GM23338 (cell line): ENCODE measurements around the gene TNS1. TPM values are rescaled to one million over a fixed set of nuclear protein-coding genes. Genes with fewer than 3 reads are reported as not detected.

Experiments
- ATAC-seq: fragments of 200-7000 bp; cut with Tn5 transposase; 3 replicates; pipeline ENCODE4 v1.9.1; 2020
- DNase-seq: peaks from one replicate; pipeline ENCODE4 v3.0.0-alpha.2; 2015; ENCODE audit warnings: low spot score
- H2AFZ ChIP-seq: fragments of 200-600 bp; sonication (generic); 2 replicates; pipeline ENCODE4 v1.8.0; 2016; ENCODE audit warnings: antibody characterized with exemption, mild to moderate bottlenecking, moderate library complexity
- H3F3A ChIP-seq: fragments of 200-600 bp; sonication (generic); replicated peaks from 2 replicates; pipeline ENCODE4 v1.8.0; 2017; ENCODE audit warnings: antibody characterized with exemption, mixed run types, low read depth
- H3K27ac ChIP-seq: fragments of 200-600 bp; sonication (generic); 2 replicates; pipeline ENCODE4 v1.6.1; 2016; ENCODE audit warnings: low read depth
- H3K27me3 ChIP-seq: fragments of 200-600 bp; sonication (generic); 2 replicates; pipeline ENCODE4 v1.8.0; 2016; ENCODE audit warnings: mild to moderate bottlenecking, mixed run types, moderate library complexity; ENCODE audit not compliant: insufficient read depth
- H3K36me3 ChIP-seq: fragments of 200-600 bp; sonication (generic); 2 replicates; pipeline ENCODE4 v1.8.0; 2016; ENCODE audit warnings: mild to moderate bottlenecking; ENCODE audit not compliant: insufficient read depth
- H3K4me1 ChIP-seq: fragments of 200-600 bp; sonication (generic); 2 replicates; pipeline ENCODE4 v1.8.0; 2016; ENCODE audit warnings: mild to moderate bottlenecking, moderate library complexity; ENCODE audit not compliant: insufficient read depth
- H3K4me2 ChIP-seq: fragments of 200-600 bp; sonication (generic); 2 replicates; pipeline ENCODE4 v1.7.1; 2017; ENCODE audit warnings: mixed run types
- H3K4me3 ChIP-seq: fragments of 200-600 bp; sonication (generic); 2 replicates; pipeline ENCODE4 v1.6.1; 2016; ENCODE audit warnings: mixed run types
- H3K79me2 ChIP-seq: fragments of 200-600 bp; sonication (generic); replicated peaks from 2 replicates; pipeline ENCODE4 v1.8.0; 2017; ENCODE audit warnings: mild to moderate bottlenecking; ENCODE audit not compliant: insufficient read depth
- H3K9me2 ChIP-seq: fragments of 200-600 bp; sonication (generic); 2 replicates; pipeline ENCODE4 v1.8.0; 2017; ENCODE audit not compliant: insufficient read depth
- H4K20me1 ChIP-seq: fragments of 200-600 bp; sonication (generic); replicated peaks from 2 replicates; pipeline ENCODE4 v1.8.0; 2017; ENCODE audit warnings: mild to moderate bottlenecking; ENCODE audit not compliant: insufficient read depth
- H3K27ac Mint-ChIP-seq: 2 replicates; pipeline ENCODE4 v1.8.0; 2020; ENCODE audit warnings: inconsistent platforms, mild to moderate bottlenecking, moderate library complexity, mixed read lengths
- H3K27me3 Mint-ChIP-seq: 3 replicates; pipeline ENCODE4 v1.8.0; 2022; ENCODE audit warnings: low read depth, mild to moderate bottlenecking, moderate library complexity, mixed read lengths, inconsistent platforms; ENCODE audit not compliant: insufficient read depth, poor library complexity
- H3K36me3 Mint-ChIP-seq: 3 replicates; pipeline ENCODE4 v1.8.0; 2021; ENCODE audit warnings: low read depth, mild to moderate bottlenecking, inconsistent platforms, moderate library complexity, mixed read lengths
- H3K4me1 Mint-ChIP-seq: 3 replicates; pipeline ENCODE4 v1.8.0; 2020; ENCODE audit warnings: mild to moderate bottlenecking, inconsistent platforms, mixed read lengths
- H3K4me3 Mint-ChIP-seq: 3 replicates; pipeline ENCODE4 v1.8.0; 2021; ENCODE audit warnings: moderate library complexity, mild to moderate bottlenecking, inconsistent platforms, mixed read lengths
- H3K9me3 Mint-ChIP-seq: 3 replicates; pipeline ENCODE4 v1.8.0; 2020; ENCODE audit warnings: moderate library complexity, mild to moderate bottlenecking, inconsistent platforms, mixed read lengths
- CREB1 ChIP-seq: fragments of 250-450 bp; sonication (Bioruptor Pico); IDR thresholded peaks from 2 replicates; pipeline ENCODE4 v1.5.0; 2020; ENCODE audit warnings: low read depth, mild to moderate bottlenecking, moderate library complexity
- ETS1 ChIP-seq: IDR thresholded peaks from 2 replicates; pipeline ENCODE4 v1.6.1; 2016; ENCODE audit warnings: antibody characterized with exemption
- EZH2 ChIP-seq: fragments of 200-600 bp; sonication (generic); IDR thresholded peaks from one replicate; pipeline ENCODE4 v1.8.0; 2017; ENCODE audit warnings: antibody characterized with exemption, mild to moderate bottlenecking, low read depth; ENCODE audit not compliant: unreplicated experiment
- EZH2phosphoT487 ChIP-seq: fragments of 200-600 bp; sonication (generic); IDR thresholded peaks from one replicate; pipeline ENCODE4 v1.8.1; 2018; ENCODE audit warnings: antibody characterized with exemption; ENCODE audit not compliant: unreplicated experiment
- JUNB ChIP-seq: IDR thresholded peaks from one replicate; pipeline ENCODE4 v1.6.1; 2016; ENCODE audit warnings: antibody characterized with exemption; ENCODE audit not compliant: unreplicated experiment
- NANOG ChIP-seq: IDR thresholded peaks from 2 replicates; pipeline ENCODE4 v1.6.1; 2016; ENCODE audit warnings: antibody characterized with exemption, borderline replicate concordance
- POLR2AphosphoS5 ChIP-seq: IDR thresholded peaks from 2 replicates; pipeline ENCODE4 v1.6.1; 2016; ENCODE audit warnings: antibody characterized with exemption, low read depth
- REST ChIP-seq: IDR thresholded peaks from one replicate; pipeline ENCODE4 v1.6.1; 2018; ENCODE audit warnings: antibody characterized with exemption; ENCODE audit not compliant: unreplicated experiment
- STAT1 ChIP-seq: IDR thresholded peaks from one replicate; pipeline ENCODE4 v1.6.1; 2016; ENCODE audit warnings: antibody characterized with exemption; ENCODE audit not compliant: unreplicated experiment
- ZNF114 ChIP-seq: fragments of 250-450 bp; sonication (Bioruptor Pico); IDR thresholded peaks from 2 replicates; pipeline ENCODE4 v1.5.0; 2020; ENCODE audit warnings: mild to moderate bottlenecking, moderate library complexity
- ZNF331 ChIP-seq: fragments of 250-450 bp; sonication (Bioruptor Pico); IDR thresholded peaks from 2 replicates; pipeline ENCODE4 v1.5.0; 2020; ENCODE audit warnings: low read depth, mild to moderate bottlenecking, moderate library complexity
- polyA plus RNA-seq: library from polyadenylated mRNA; unstranded; fragments of >200 nt; fragmentation: Nextera tagmentation; extraction: Ambion mirVana; gene quantifications from 2 replicates; pipeline ENCODE4 v1.2.1, GENCODE V29; 2016
- total RNA-seq: library from RNA; depleted of rRNA; stranded (reverse); fragments of >200 nt; shearing (Covaris generic); gene quantifications from 2 replicates; pipeline ENCODE4 v1.2.3, GENCODE V29; 2014
- TF ChIP-seq, protein P1 (sequence below), 2 experiments: fragments of 200-600 bp in 1 of 2; sonication (generic) in 1 of 2; conservative IDR thresholded peaks; 2 replicates each; pipeline versions ENCODE4 v1.5.1 to v1.6.1; 2016 to 2017; ENCODE audit warnings: antibody characterized with exemption in 2 of 2, low read depth in 2 of 2, mild to moderate bottlenecking in 2 of 2, moderate library complexity in 1 of 2
- TF ChIP-seq, protein P2 (sequence below): fragments of 250-450 bp; sonication (Bioruptor Pico); IDR thresholded peaks from 2 replicates; pipeline ENCODE4 v1.5.0; 2020; ENCODE audit warnings: mild to moderate bottlenecking, moderate library complexity

The TNS1 gene
- total and polyA plus RNA-seq, 2 experiments from 2014 or later = 2.0 to 7.4 TPM

GRCh38 chr2:217941886-217942728 is 60.7 kb downstream of the TNS1 start:
- Histone ChIP-seq H3K4me2 (no peak overlapping the region), H2AFZ (no peak overlapping the region), H3K27me3 (no peaks in the 10 kb centered on the region), H3F3A (no peaks in the 10 kb centered on the region), H3K4me1 (peaks cover 17% of the 10 kb centered on the region), H3K79me2 (no peaks in the 10 kb centered on the region), H4K20me1 (no peaks in the 10 kb centered on the region), H3K27ac (no peak overlapping the region), H3K4me3 (no peak overlapping the region), H3K36me3 (no peaks in the 10 kb centered on the region), H3K9me2 (no peaks in the 10 kb centered on the region)
- H3K27ac Mint-ChIP-seq = no peak overlapping the region
- no peak for DNase-seq
- H3K4me1 Mint-ChIP-seq = peaks cover 36% of the 10 kb centered on the region
- no peak overlapping the region for H3K4me3 Mint-ChIP-seq
- no peak for ATAC-seq
- no peaks in the 10 kb centered on the region for H3K9me3 Mint-ChIP-seq
- no peaks in the 10 kb centered on the region; the same call in 2 of the 3 replicates for H3K36me3 Mint-ChIP-seq
- no peak for TF ChIP-seq JUNB
- TF ChIP-seq, protein P1, sequence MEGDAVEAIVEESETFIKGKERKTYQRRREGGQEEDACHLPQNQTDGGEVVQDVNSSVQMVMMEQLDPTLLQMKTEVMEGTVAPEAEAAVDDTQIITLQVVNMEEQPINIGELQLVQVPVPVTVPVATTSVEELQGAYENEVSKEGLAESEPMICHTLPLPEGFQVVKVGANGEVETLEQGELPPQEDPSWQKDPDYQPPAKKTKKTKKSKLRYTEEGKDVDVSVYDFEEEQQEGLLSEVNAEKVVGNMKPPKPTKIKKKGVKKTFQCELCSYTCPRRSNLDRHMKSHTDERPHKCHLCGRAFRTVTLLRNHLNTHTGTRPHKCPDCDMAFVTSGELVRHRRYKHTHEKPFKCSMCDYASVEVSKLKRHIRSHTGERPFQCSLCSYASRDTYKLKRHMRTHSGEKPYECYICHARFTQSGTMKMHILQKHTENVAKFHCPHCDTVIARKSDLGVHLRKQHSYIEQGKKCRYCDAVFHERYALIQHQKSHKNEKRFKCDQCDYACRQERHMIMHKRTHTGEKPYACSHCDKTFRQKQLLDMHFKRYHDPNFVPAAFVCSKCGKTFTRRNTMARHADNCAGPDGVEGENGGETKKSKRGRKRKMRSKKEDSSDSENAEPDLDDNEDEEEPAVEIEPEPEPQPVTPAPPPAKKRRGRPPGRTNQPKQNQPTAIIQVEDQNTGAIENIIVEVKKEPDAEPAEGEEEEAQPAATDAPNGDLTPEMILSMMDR (conservative IDR thresholded peaks at IDR 0.05; ENCODE audit: low read depth in 2 of 2) = no peak
- TF ChIP-seq, protein P2, sequence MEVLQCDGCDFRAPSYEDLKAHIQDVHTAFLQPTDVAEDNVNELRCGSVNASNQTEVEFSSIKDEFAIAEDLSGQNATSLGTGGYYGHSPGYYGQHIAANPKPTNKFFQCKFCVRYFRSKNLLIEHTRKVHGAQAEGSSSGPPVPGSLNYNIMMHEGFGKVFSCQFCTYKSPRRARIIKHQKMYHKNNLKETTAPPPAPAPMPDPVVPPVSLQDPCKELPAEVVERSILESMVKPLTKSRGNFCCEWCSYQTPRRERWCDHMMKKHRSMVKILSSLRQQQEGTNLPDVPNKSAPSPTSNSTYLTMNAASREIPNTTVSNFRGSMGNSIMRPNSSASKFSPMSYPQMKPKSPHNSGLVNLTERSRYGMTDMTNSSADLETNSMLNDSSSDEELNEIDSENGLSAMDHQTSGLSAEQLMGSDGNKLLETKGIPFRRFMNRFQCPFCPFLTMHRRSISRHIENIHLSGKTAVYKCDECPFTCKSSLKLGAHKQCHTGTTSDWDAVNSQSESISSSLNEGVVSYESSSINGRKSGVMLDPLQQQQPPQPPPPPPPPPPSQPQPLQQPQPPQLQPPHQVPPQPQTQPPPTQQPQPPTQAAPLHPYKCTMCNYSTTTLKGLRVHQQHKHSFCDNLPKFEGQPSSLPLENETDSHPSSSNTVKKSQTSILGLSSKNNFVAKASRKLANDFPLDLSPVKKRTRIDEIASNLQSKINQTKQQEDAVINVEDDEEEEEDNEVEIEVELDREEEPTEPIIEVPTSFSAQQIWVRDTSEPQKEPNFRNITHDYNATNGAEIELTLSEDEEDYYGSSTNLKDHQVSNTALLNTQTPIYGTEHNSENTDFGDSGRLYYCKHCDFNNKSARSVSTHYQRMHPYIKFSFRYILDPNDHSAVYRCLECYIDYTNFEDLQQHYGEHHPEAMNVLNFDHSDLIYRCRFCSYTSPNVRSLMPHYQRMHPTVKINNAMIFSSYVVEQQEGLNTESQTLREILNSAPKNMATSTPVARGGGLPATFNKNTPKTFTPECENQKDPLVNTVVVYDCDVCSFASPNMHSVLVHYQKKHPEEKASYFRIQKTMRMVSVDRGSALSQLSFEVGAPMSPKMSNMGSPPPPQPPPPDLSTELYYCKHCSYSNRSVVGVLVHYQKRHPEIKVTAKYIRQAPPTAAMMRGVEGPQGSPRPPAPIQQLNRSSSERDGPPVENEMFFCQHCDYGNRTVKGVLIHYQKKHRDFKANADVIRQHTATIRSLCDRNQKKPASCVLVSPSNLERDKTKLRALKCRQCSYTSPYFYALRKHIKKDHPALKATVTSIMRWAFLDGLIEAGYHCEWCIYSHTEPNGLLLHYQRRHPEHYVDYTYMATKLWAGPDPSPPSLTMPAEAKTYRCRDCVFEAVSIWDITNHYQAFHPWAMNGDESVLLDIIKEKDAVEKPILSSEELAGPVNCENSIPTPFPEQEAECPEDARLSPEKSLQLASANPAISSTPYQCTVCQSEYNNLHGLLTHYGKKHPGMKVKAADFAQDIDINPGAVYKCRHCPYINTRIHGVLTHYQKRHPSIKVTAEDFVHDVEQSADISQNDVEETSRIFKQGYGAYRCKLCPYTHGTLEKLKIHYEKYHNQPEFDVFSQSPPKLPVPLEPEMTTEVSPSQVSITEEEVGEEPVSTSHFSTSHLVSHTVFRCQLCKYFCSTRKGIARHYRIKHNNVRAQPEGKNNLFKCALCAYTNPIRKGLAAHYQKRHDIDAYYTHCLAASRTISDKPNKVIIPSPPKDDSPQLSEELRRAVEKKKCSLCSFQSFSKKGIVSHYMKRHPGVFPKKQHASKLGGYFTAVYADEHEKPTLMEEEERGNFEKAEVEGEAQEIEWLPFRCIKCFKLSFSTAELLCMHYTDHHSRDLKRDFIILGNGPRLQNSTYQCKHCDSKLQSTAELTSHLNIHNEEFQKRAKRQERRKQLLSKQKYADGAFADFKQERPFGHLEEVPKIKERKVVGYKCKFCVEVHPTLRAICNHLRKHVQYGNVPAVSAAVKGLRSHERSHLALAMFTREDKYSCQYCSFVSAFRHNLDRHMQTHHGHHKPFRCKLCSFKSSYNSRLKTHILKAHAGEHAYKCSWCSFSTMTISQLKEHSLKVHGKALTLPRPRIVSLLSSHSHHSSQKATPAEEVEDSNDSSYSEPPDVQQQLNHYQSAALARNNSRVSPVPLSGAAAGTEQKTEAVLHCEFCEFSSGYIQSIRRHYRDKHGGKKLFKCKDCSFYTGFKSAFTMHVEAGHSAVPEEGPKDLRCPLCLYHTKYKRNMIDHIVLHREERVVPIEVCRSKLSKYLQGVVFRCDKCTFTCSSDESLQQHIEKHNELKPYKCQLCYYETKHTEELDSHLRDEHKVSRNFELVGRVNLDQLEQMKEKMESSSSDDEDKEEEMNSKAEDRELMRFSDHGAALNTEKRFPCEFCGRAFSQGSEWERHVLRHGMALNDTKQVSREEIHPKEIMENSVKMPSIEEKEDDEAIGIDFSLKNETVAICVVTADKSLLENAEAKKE (CRISPR knock-in tag) = no peak
- TF ChIP-seq REST = no peak
- TF ChIP-seq ZNF114 (CRISPR knock-in tag) = no peak
- TF ChIP-seq EZH2 = no peak
- TF ChIP-seq NANOG = no peak
- no peak for TF ChIP-seq STAT1
- no peak for TF ChIP-seq EZH2phosphoT487
- TF ChIP-seq ZNF331 (CRISPR knock-in tag) = no peak
- TF ChIP-seq CREB1 (CRISPR knock-in tag) = no peak
- TF ChIP-seq POLR2AphosphoS5 = no peak
- TF ChIP-seq ETS1 = no peak
- H3K27me3 Mint-ChIP-seq = peaks cover 5% of the 10 kb centered on the region
